ENCODE measurements around the gene AVEN.

Gene AVEN

DNA sequence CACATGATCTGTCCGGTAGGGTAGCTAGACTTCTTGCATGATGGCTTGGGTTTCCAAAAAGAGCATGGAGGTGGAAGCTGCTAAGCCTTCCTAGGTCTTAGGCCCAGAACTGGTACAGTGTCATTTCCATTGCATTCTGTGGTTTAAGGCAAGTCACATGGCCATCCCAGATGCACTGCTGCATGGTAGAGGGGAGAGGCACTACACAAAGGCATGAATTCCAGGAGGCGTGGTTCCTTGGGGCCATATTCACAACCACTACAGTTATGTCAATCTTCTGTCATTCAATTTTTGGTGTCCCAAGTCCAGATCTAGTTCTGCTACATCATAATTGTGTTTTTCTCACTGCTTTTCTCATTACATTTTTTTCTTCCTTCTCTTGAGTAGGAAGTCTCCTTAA is 192.9 kb downstream of the AVEN start:
- TF ChIP-seq GATA3 (IDR thresholded peaks at IDR 0.05; ENCODE audit: low read depth, low read length), result no peak
- no peak for TF ChIP-seq GATA2 (IDR thresholded peaks at IDR 0.05; ENCODE audit: low read depth, low read length)

DNA sequence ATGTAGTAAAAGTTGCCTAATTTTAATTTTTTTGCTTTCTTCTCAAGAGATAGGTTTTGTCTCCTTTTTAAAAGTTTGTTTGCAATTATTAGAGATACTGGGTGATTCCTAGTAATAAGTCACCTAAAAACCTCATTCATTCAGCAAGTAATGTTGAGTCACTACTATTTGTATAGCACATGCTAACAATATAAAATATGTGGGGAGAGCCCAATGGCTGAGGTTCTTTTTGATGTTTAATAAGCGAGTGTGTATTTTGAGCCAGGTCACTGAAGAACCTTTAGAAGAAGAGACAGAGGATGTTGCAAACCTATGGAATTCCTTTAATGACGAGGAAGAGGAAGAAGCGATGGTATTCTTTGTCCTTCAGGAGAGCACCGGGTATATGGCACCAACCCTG is 194.4 kb downstream of the AVEN start:
- no peak for TF ChIP-seq GATA2 (IDR thresholded peaks at IDR 0.05; ENCODE audit: low read depth, low read length)

DNA sequence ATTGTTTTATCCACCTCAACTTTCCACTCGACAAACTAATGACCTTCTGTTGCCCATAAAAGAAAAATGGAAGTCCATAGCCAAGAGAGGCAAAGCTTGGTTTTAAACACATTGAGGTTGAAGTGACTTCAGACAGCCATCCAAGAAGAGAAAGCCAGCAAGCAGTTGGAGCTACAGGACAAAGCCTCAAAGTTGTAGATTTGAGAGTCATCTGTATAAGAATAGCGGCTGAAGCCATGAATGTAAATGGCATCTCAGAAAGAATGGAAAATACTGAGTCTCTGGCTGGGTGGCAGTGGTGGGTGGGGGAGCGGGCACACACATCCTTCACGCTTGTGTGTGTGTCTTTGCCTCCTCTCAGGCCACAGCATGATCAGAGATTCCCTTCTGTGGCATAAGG is 194.8 kb downstream of the AVEN start:
- TF ChIP-seq GATA3 (IDR thresholded peaks at IDR 0.05; ENCODE audit: low read depth, low read length) (no peak), GATA2 (IDR thresholded peaks at IDR 0.05; ENCODE audit: low read depth, low read length) (no peak)

DNA sequence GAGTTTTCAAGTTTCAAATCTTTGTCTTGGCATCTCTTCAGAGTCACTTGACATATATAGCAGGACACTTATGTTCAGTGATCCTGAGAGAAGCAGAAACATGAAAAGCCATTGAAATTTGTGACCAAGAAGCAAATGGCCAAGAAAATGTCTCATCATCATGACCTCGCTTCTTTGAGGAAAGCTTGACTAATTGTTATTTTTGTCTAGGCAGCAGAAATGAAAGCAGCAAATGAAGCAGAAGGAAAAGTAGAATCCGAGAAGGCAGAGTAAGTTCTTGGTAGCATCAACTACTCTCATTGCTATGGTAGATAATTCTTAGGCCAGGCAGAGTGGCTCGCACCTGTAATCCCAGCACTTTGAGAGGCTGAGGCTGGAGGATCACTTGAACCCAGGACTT is 198.4 kb downstream of the AVEN start:
- TF ChIP-seq GATA2 (IDR thresholded peaks at IDR 0.05; ENCODE audit: low read depth, low read length) (no peak), GATA3 (IDR thresholded peaks at IDR 0.05; ENCODE audit: low read depth, low read length) (no peak)

DNA sequence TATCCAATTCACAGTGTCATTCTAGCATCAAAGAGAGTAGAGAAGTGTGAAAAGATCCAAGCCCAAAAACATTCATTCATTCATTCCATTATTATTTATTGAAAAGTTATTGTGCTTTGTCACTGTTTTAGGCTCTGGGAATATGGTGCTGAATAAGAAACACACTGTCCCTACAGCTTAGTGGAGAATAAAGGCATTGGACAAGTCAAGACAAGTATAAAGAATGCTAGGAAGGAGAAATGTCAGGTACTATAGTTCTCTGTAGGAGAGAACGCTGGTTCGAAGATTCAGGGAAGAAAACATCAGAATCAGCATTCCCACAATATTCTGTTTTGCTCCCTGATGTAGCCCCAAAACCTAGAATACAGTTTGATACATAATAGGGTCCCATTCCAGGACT is 199.5 kb downstream of the AVEN start:
- TF ChIP-seq GATA3 (IDR thresholded peaks at IDR 0.05; ENCODE audit: low read depth, low read length) (no peak), GATA2 (IDR thresholded peaks at IDR 0.05; ENCODE audit: low read depth, low read length) (no peak)

DNA sequence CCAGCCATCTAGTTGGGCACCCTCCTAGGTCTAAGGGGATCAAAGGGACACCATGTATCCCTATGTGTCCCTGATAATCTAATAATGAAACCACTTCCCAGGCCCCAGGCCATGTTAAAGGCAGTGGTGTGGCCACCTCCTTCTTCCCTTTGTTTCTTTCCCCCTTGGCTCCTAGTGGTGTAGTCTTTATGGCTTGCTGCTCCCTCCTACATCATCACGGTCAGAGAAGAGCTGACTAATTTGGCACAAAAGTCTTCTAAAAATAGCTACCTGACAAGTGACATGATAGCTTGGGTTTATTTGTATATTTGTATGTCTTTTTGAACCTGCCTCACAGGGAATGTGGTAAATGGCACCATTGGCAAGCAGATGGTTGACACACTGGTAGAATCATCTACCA is 201.7 kb downstream of the AVEN start:
- TF ChIP-seq GATA2 (IDR thresholded peaks at IDR 0.05; ENCODE audit: low read depth, low read length), result no peak
- no peak for TF ChIP-seq GATA3 (IDR thresholded peaks at IDR 0.05; ENCODE audit: low read depth, low read length)

DNA sequence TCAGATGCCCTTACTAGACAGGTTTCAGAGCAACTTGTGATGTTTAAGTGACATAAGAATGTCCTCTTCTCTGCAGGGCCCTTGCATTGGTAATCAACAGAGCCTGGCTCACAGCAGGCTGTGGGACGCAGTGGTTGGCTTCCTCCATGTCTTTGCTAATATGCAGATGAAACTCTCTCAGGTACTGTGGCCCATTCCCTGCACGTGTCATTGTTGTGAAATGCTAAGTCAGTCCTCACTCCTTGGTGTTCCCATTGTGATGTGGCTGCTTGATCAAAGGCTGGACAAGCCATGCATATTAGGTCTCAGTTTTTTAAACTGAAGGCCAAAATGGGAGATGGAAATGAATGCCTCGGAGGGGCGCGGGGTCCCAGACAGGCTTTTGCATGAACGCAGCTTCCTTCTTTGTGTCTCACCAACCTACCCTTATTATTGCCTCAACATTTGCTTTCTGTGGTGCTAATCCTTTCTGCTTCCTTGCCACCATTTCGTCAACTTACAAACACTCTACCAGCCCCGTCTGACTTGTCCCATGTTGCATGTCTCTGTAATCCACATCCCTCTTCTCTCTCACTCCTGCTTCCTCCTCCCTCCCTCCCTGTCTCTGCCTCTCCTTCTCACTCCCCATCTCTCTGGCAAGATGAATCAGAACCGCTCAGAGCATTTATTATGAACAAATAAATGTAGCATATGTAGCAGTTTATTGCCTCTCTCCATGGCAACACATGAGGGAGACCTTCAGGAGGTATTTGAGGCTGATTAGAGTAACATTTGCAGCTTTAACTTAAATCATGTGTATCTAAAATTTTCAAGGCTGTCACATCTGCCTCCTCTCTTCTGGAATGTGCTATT is 203.9 kb downstream of the AVEN start:
- TF ChIP-seq GATA2 (IDR thresholded peaks at IDR 0.05; ENCODE audit: low read depth, low read length), result no peak
- TF ChIP-seq GATA3 (IDR thresholded peaks at IDR 0.05; ENCODE audit: low read depth, low read length), result no peak

DNA sequence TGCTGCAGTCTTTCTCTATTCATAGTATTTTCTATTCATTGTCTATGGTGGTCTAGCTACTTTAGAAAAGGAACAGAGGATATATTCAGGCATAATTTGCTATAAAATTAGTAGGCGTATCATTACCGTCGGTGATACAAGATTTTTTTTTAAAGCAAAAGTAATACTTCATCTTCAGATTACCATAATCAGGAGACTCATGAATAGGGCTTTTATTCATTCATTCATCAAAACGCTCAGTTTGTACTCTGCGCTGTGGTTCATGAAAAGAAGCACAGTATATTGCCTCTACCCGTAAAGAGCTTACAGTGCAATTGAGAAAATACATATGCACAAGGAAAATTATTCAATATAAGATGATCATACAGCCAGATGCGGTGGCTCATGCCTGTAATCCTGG is 207.4 kb downstream of the AVEN start:
- TF ChIP-seq GATA3 (IDR thresholded peaks at IDR 0.05; ENCODE audit: low read depth, low read length), result no peak
- no peak for TF ChIP-seq GATA2 (IDR thresholded peaks at IDR 0.05; ENCODE audit: low read depth, low read length)

DNA sequence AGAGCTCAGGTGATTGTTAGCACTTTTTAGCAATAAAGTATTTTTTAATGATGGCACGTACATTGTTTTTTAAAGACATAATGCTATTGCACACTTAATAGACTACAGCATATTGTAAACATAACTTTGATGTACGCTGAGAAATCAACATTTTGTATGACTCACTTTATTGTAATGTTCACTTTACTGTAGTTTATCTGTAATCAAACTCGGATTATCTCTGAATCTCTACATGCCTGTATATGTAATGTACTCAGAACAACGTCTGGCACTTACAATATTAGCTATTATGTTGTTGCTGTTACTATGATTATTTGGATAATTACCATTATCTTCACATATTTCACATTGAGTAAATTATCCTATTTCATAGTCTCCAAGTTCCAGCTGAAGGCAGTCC is 208.7 kb downstream of the AVEN start:
- no peak for TF ChIP-seq GATA3 (IDR thresholded peaks at IDR 0.05; ENCODE audit: low read depth, low read length)
- no peak for TF ChIP-seq GATA2 (IDR thresholded peaks at IDR 0.05; ENCODE audit: low read depth, low read length)

DNA sequence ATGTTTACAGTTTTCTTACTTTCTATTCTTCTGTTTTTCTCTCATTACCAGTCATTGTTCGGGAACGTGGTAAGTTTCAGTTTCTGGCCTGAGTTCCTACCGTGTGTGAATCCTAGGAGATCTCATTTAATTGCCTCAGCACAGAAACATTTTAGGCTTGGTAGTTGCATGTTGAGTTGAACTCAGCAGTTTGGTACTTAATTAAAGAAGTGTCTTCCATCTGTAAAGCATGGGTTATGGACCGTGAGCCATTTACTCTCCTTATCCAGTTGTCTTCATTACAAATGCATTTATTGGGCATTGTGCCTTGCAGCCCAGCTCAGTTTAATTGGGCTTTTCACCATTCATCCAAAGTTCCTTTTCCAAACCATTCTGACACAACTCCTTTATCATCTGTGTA is 212.8 kb downstream of the AVEN start:
- TF ChIP-seq GATA3 (IDR thresholded peaks at IDR 0.05; ENCODE audit: low read depth, low read length) (no peak), GATA2 (IDR thresholded peaks at IDR 0.05; ENCODE audit: low read depth, low read length) (no peak)

DNA sequence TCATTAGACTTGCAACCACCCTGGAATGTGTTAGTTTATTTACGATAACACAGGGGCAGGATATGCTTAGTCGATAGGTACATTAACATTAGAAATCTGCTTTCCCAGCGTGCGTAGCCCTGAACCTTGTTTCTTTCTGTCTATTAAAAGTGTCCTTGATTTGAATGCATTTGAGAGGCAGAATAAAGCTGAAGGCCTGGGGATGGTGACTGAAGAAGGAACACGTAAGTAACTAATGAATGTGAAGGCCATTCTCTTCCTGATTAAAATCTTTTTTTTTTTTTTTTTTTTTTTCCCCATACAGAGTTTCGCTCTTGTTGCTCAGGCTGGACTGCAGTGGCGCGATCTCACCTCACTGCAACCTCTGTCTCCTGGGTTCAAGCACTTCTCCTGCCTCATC is 213.6 kb downstream of the AVEN start:
- no peak for TF ChIP-seq GATA2 (IDR thresholded peaks at IDR 0.05; ENCODE audit: low read depth, low read length)
- no peak for TF ChIP-seq GATA3 (IDR thresholded peaks at IDR 0.05; ENCODE audit: low read depth, low read length)

DNA sequence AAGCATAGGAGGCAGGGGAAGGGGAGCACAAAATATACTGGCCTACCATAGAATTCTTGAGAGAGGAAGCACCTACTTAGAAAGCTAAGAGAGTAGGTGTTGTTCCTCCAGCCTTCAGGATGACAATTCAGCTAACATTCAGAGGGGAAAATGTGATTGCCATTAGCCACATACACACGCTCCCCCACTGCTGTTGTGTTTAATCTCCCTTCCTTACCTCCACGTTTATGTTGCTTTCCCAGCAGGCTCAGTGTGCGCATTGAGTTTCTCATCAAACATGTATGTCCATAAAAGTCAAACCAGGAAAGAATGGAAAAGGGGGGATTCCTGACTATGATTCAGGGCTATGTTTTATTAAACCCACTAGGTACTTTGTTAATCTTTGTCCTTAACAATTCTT is 215.9 kb downstream of the AVEN start:
- TF ChIP-seq GATA2 (IDR thresholded peaks at IDR 0.05; ENCODE audit: low read depth, low read length), result no peak
- no peak for TF ChIP-seq GATA3 (IDR thresholded peaks at IDR 0.05; ENCODE audit: low read depth, low read length)

DNA sequence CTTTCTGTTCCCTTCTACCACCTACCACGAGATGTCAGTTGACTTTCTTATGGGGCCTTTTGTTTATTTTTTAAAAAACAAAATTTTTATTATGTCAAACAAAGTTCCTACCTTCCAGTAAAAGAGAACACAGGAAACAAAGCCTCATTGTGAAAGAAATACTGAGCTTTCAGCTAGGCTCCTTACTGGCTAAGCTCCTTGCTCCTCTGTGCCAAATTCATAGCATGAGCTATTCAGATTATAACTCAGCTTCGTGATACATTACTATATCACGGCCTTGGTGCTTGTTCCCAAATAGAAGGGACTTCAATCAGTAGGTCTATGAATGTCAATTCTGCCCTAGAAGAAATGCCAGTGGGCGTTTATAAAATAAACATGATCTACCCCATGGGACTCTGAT is 216.5 kb downstream of the AVEN start:
- TF ChIP-seq GATA3 (IDR thresholded peaks at IDR 0.05; ENCODE audit: low read depth, low read length) (no peak), GATA2 (IDR thresholded peaks at IDR 0.05; ENCODE audit: low read depth, low read length) (no peak)
